Skeletal muscle tissue (tissue), 4 donors: Measurements from ENCODE around the gene ATAD2B. TPM values are rescaled to one million over a fixed set of nuclear protein-coding genes. Genes with fewer than 3 reads are reported as not detected.
"Not testable (repeated sequence)": the region's sequence is repeated elsewhere in the genome, so short reads cannot be mapped to it uniquely, and the experiment has no call there.

Experiments used
- H3K27ac ChIP-seq: one replicate; pipeline ENCODE4 v1.7.0; 2013; ENCODE audit warnings: mild to moderate bottlenecking, low read depth, low read length, inconsistent platforms
- H3K27me3 ChIP-seq, 3 donors: one replicate each; pipeline ENCODE4 v1.7.0; 2013; ENCODE audit warnings: low read length in 3 of 3; ENCODE audit not compliant: control insufficient read depth in 3 of 3, insufficient read depth in 3 of 3
- H3K36me3 ChIP-seq, 3 donors: one replicate each; pipeline ENCODE4 v1.7.0; 2013; ENCODE audit warnings: low read length in 3 of 3; ENCODE audit not compliant: control insufficient read depth in 3 of 3, insufficient read depth in 3 of 3
- H3K4me1 ChIP-seq, 3 donors: one replicate each; pipeline ENCODE4 v1.7.0; 2013; ENCODE audit warnings: low read length in 3 of 3, mild to moderate bottlenecking in 3 of 3; ENCODE audit not compliant: control insufficient read depth in 3 of 3, insufficient read depth in 3 of 3
- H3K4me3 ChIP-seq, 3 donors: one replicate each; pipeline ENCODE4 v1.7.0; 2013; ENCODE audit warnings: low read length in 3 of 3
- H3K9ac ChIP-seq, 3 donors: one replicate each; pipeline ENCODE4 v1.7.0; 2013; ENCODE audit warnings: low read length in 3 of 3, mild to moderate bottlenecking in 3 of 3, moderate library complexity in 2 of 3, low read depth in 1 of 3
- H3K9me3 ChIP-seq, 3 donors: one replicate each; pipeline ENCODE4 v1.7.0; 2013; ENCODE audit warnings: low read length in 3 of 3; ENCODE audit not compliant: control insufficient read depth in 3 of 3
- total RNA-seq: library from RNA; depleted of rRNA; stranded (reverse); fragments of >200 nt; gene quantifications from one replicate; pipeline ENCODE4 v1.2.3, GENCODE V29; 2014
- donor health status: Osteomylitis.

ATAD2B gene
- total RNA-seq, 1 donor from 2014 or later = 30.3 TPM

GRCh38 chr2:23757686-23758433 is 169.1 kb downstream of the ATAD2B start:
- Histone ChIP-seq H3K27me3 (no peaks in the 10 kb centered on the region), H3K36me3 (peaks cover 0 to 12% (median 8%) of the 10 kb centered on the region in 3 donors), H3K9me3 (no peaks in the 10 kb centered on the region), H3K4me3 (no peak overlapping the region), H3K9ac (no peak overlapping the region), H3K27ac (no peak overlapping the region), H3K4me1 (peaks cover 0 to 5% (median 0%) of the 10 kb centered on the region in 3 donors)

- H3K4me3 ChIP-seq = no peak overlapping the region
- no peaks in the 10 kb centered on the region for H3K27me3 ChIP-seq
- H3K9me3 ChIP-seq = no peaks in the 10 kb centered on the region
- H3K4me1 ChIP-seq = peaks cover 0 to 5% (median 0%) of the 10 kb centered on the region in 3 donors
- no peak overlapping the region for H3K9ac ChIP-seq
- no peak overlapping the region for H3K27ac ChIP-seq
- peaks cover 0 to 14% (median 5%) of the 10 kb centered on the region in 3 donors for H3K36me3 ChIP-seq
Measured at GRCh38 chr2:23756593-23757292, 170.2 kb downstream of the ATAD2B start.

- no peak overlapping the region for H3K9ac ChIP-seq
- peaks cover 0 to 5% (median 0%) of the 10 kb centered on the region in 3 donors for H3K4me1 ChIP-seq
- H3K27me3 ChIP-seq = no peaks in the 10 kb centered on the region
- H3K9me3 ChIP-seq = no peaks in the 10 kb centered on the region
- H3K36me3 ChIP-seq = peaks cover 0 to 14% (median 5%) of the 10 kb centered on the region in 3 donors
- no peak overlapping the region for H3K4me3 ChIP-seq
- no peak overlapping the region for H3K27ac ChIP-seq
Measured at GRCh38 chr2:23754970-23755369, 172.0 kb downstream of the ATAD2B start.

- H3K9ac ChIP-seq = no peak overlapping the region
- no peak overlapping the region for H3K27ac ChIP-seq
- no peaks in the 10 kb centered on the region for H3K27me3 ChIP-seq
- H3K4me3 ChIP-seq = no peak overlapping the region
- H3K36me3 ChIP-seq = peaks cover 0 to 14% (median 5%) of the 10 kb centered on the region in 3 donors
- H3K9me3 ChIP-seq = no peaks in the 10 kb centered on the region
- peaks cover 0 to 5% (median 0%) of the 10 kb centered on the region in 3 donors for H3K4me1 ChIP-seq
Measured at GRCh38 chr2:23753291-23754010, 173.5 kb downstream of the ATAD2B start.

GRCh38 chr2:23751747-23752265 is 175.1 kb downstream of the ATAD2B start:
- Histone ChIP-seq H3K27me3 (no peaks in the 10 kb centered on the region), H3K27ac (no peak overlapping the region), H3K4me3 (no peak overlapping the region), H3K9me3 (no peaks in the 10 kb centered on the region), H3K9ac (no peak overlapping the region), H3K36me3 (peaks cover 0 to 11% (median 5%) of the 10 kb centered on the region in 3 donors), H3K4me1 (peaks cover 0 to 2% (median 0%) of the 10 kb centered on the region in 3 donors)

- peak overlapping the region; percentile 43 for H3K27ac ChIP-seq
Measured at GRCh38 chr2:23746141-23746863, 180.6 kb downstream of the ATAD2B start.

GRCh38 chr2:23745726-23746105 is 181.2 kb downstream of the ATAD2B start:
- no peaks in the 10 kb centered on the region for H3K9me3 ChIP-seq
- peak overlapping the region in 2 of 3 donors; percentile 5 to 47 for H3K4me3 ChIP-seq
- peak overlapping the region; percentile 43 for H3K27ac ChIP-seq
- H3K4me1 ChIP-seq = peaks cover 13 to 14% (median 13%) of the 10 kb centered on the region in 3 donors
- H3K27me3 ChIP-seq = no peaks in the 10 kb centered on the region
- H3K36me3 ChIP-seq = no peaks in the 10 kb centered on the region
- H3K9ac ChIP-seq = no peak overlapping the region

More at GRCh38 chr2:23746141-23746863, 180.6 kb downstream of the ATAD2B start:
- H3K27me3 ChIP-seq = no peaks in the 10 kb centered on the region
- H3K4me3 ChIP-seq = no peak overlapping the region
- no peaks in the 10 kb centered on the region for H3K9me3 ChIP-seq
- no peaks in the 10 kb centered on the region for H3K36me3 ChIP-seq
- no peak overlapping the region for H3K9ac ChIP-seq
- peaks cover 13 to 14% (median 13%) of the 10 kb centered on the region in 3 donors for H3K4me1 ChIP-seq

GRCh38 chr2:23745068-23745725 is 181.7 kb downstream of the ATAD2B start:
- peak overlapping the region; percentile 43 for H3K27ac ChIP-seq

GRCh38 chr2:23736783-23737182 is 190.1 kb downstream of the ATAD2B start:
- not testable (repeated sequence) for H3K4me1 ChIP-seq, H3K27ac ChIP-seq, H3K27me3 ChIP-seq, H3K9ac ChIP-seq, H3K9me3 ChIP-seq, H3K36me3 ChIP-seq, H3K4me3 ChIP-seq

More at GRCh38 chr2:23745068-23745725, 181.7 kb downstream of the ATAD2B start:
- H3K9me3 ChIP-seq = no peaks in the 10 kb centered on the region
- H3K4me3 ChIP-seq = peak overlapping the region; percentile 5 to 47 (median 23)
- H3K9ac ChIP-seq = peak overlapping the region in 1 of 3 donors; percentile 60
- H3K27me3 ChIP-seq = no peaks in the 10 kb centered on the region
- H3K36me3 ChIP-seq = no peaks in the 10 kb centered on the region
- H3K4me1 ChIP-seq = peaks cover 13 to 14% (median 13%) of the 10 kb centered on the region in 3 donors
